IMR-90 (cell line): ENCODE results near the gene NAGS. TPM values are rescaled to one million over a fixed set of nuclear protein-coding genes. Genes with fewer than 3 reads are reported as not detected.

Source experiments
- ATAC-seq: fragments of 200-7000 bp; cut with Tn5 transposase; 2 replicates; pipeline ENCODE4 v1.9.1; 2020; ENCODE audit warnings: low read depth, mild to moderate bottlenecking, moderate library complexity
- BruUV-seq: library from RNA; stranded (reverse); fragments of 400-500 nt; replicated peaks from 2 replicates; lab custom pipeline; 2021; lab: Mats Ljungman, UMichigan
- CTCF ChIA-PET: fragments of 300-600 bp; formaldehyde crosslinking; extraction: SDS; loops from one replicate; lab custom pipeline; 2021; ENCODE audit warnings: antibody characterized with exemption; lab: Yijun Ruan, JAX
- POLR2A ChIA-PET: fragments of 300-600 bp; sonication (Branson Sonifier 250); formaldehyde crosslinking; loops from one replicate; lab custom pipeline; 2022; ENCODE audit warnings: antibody characterized with exemption; ENCODE audit not compliant: unreplicated experiment; lab: Charles Lee
- DNase-seq: peaks from one replicate; pipeline ENCODE4 v3.0.0; 2013
- H2AFZ ChIP-seq: replicated peaks from 2 replicates; pipeline ENCODE3; 2013; ENCODE audit warnings: low read length, mild to moderate bottlenecking; ENCODE audit not compliant: poor library complexity
- H2AK5ac ChIP-seq: 2 replicates; pipeline ENCODE4 v1.6.1; 2013; ENCODE audit warnings: low read depth, low read length, inconsistent platforms
- H2AK9ac ChIP-seq: replicated peaks from 2 replicates; pipeline ENCODE3; 2013; ENCODE audit warnings: mild to moderate bottlenecking, low read depth, low read length, moderate library complexity; ENCODE audit not compliant: poor library complexity
- H2BK120ac ChIP-seq: 2 replicates; pipeline ENCODE4 v1.6.1; 2013; ENCODE audit warnings: low read depth, low read length, inconsistent platforms
- H2BK15ac ChIP-seq: 3 replicates; pipeline ENCODE4 v1.6.1; 2013; ENCODE audit warnings: low read depth, low read length, inconsistent platforms
- H2BK20ac ChIP-seq: 2 replicates; pipeline ENCODE4 v1.6.1; 2013; ENCODE audit warnings: low read depth, mild to moderate bottlenecking, inconsistent platforms, low read length, moderate library complexity
- H2BK5ac ChIP-seq: 2 replicates; pipeline ENCODE4 v1.6.1; 2013; ENCODE audit warnings: mild to moderate bottlenecking, low read depth, low read length, inconsistent platforms; ENCODE audit not compliant: poor library complexity, severe bottlenecking
- H3K14ac ChIP-seq: replicated peaks from 2 replicates; pipeline ENCODE4 v1.6.1; 2013; ENCODE audit warnings: low read depth, low read length, inconsistent platforms
- H3K18ac ChIP-seq: 2 replicates; pipeline ENCODE4 v1.6.1; 2013; ENCODE audit warnings: low read depth, low read length, control low read depth
- H3K23ac ChIP-seq: 2 replicates; pipeline ENCODE4 v1.6.1; 2013; ENCODE audit warnings: low read depth, low read length, inconsistent platforms
- H3K27ac ChIP-seq: 2 replicates; pipeline ENCODE4 v1.5.1; 2013; ENCODE audit warnings: mild to moderate bottlenecking, control low read depth, low read length; ENCODE audit not compliant: insufficient read depth
- H3K27me3 ChIP-seq: 2 replicates; pipeline ENCODE4 v1.6.1; 2013; ENCODE audit warnings: low read length; ENCODE audit not compliant: control insufficient read depth, insufficient read depth
- H3K36me3 ChIP-seq: 2 replicates; pipeline ENCODE4 v1.6.1; 2013; ENCODE audit warnings: low read length, mixed read lengths; ENCODE audit not compliant: control insufficient read depth, insufficient read depth
- H3K4ac ChIP-seq: 2 replicates; pipeline ENCODE4 v1.6.1; 2013; ENCODE audit warnings: low read depth, low read length, inconsistent platforms
- H3K4me1 ChIP-seq: 2 replicates; pipeline ENCODE4 v1.6.1; 2013; ENCODE audit warnings: low read length, mixed read lengths; ENCODE audit not compliant: control insufficient read depth, insufficient read depth
- H3K4me2 ChIP-seq: 2 replicates; pipeline ENCODE4 v1.6.1; 2013; ENCODE audit warnings: low read depth, mild to moderate bottlenecking, control low read depth, low read length, moderate library complexity
- H3K4me3 ChIP-seq: 2 replicates; pipeline ENCODE4 v1.5.1; 2013; ENCODE audit warnings: low read depth, mild to moderate bottlenecking, control low read depth, low read length, moderate library complexity; ENCODE audit not compliant: insufficient read depth
- H3K56ac ChIP-seq: 2 replicates; pipeline ENCODE4 v1.6.1; 2013; ENCODE audit warnings: low read length, inconsistent platforms; ENCODE audit not compliant: insufficient read depth; ENCODE audit errors: extremely low read depth
- H3K79me1 ChIP-seq, 2 experiments: 2 replicates each; pipeline ENCODE4 v1.6.1; 2013; ENCODE audit warnings: low read length in 2 of 2, inconsistent platforms in 1 of 2, low read depth in 1 of 2
- H3K9ac ChIP-seq: 2 replicates; pipeline ENCODE4 v1.6.1; 2013; ENCODE audit warnings: low read depth, low read length, control low read depth
- H3K9me1 ChIP-seq: 2 replicates; pipeline ENCODE4 v1.6.1; 2013; ENCODE audit warnings: low read length, inconsistent platforms; ENCODE audit not compliant: insufficient read depth
- H3K9me3 ChIP-seq: 2 replicates; pipeline ENCODE4 v1.6.1; 2013; ENCODE audit warnings: low read length; ENCODE audit not compliant: control insufficient read depth, insufficient read depth
- H4K20me1 ChIP-seq: 2 replicates; pipeline ENCODE4 v1.6.1; 2013; ENCODE audit warnings: low read length, inconsistent platforms; ENCODE audit not compliant: insufficient read depth
- H4K5ac ChIP-seq: 2 replicates; pipeline ENCODE4 v1.6.1; 2013; ENCODE audit warnings: mild to moderate bottlenecking, low read depth, low read length, control low read depth
- H4K8ac ChIP-seq, 2 experiments: 2 replicates each; pipeline ENCODE4 v1.6.1; 2013; ENCODE audit warnings: low read depth in 2 of 2, low read length in 2 of 2, control low read depth in 1 of 2, inconsistent platforms in 1 of 2
- H4K91ac ChIP-seq: 2 replicates; pipeline ENCODE4 v1.6.1; 2013; ENCODE audit warnings: low read depth, low read length, inconsistent platforms; ENCODE audit not compliant: insufficient read depth
- BHLHE40 ChIP-seq: fragments of 150-350 bp; IDR thresholded peaks from 2 replicates; pipeline ENCODE4 v1.6.1; 2016; ENCODE audit warnings: mild to moderate bottlenecking, low read depth, low read length
- CEBPB ChIP-seq: IDR thresholded peaks from 2 replicates; pipeline ENCODE4 v1.6.1; 2012; ENCODE audit warnings: low read depth, low read length, improper control_type of control experiment
- CHD1 ChIP-seq: IDR thresholded peaks from 2 replicates; pipeline ENCODE4 v1.6.1; 2012; ENCODE audit warnings: low read depth, low read length, improper control_type of control experiment
- FOS ChIP-seq: fragments of 150-350 bp; IDR thresholded peaks from 2 replicates; pipeline ENCODE4 v1.6.1; 2016; ENCODE audit warnings: low read depth, low read length
- MAFK ChIP-seq: IDR thresholded peaks from 2 replicates; pipeline ENCODE4 v1.6.1; 2012; ENCODE audit warnings: low read depth, low read length, improper control_type of control experiment
- MAZ ChIP-seq: IDR thresholded peaks from 2 replicates; pipeline ENCODE4 v1.6.1; 2012; ENCODE audit warnings: low read depth, mild to moderate bottlenecking, low read length, improper control_type of control experiment, moderate library complexity, borderline replicate concordance
- MXI1 ChIP-seq: IDR thresholded peaks from 2 replicates; pipeline ENCODE4 v1.6.1; 2012; ENCODE audit warnings: low read depth, mild to moderate bottlenecking, low read length, moderate library complexity, borderline replicate concordance
- NFE2L2 ChIP-seq: fragments of 150-350 bp; IDR thresholded peaks from 2 replicates; pipeline ENCODE4 v1.6.1; 2016; ENCODE audit warnings: low read depth, mild to moderate bottlenecking, low read length
- POLR2A ChIP-seq: IDR thresholded peaks from 2 replicates; pipeline ENCODE4 v1.6.1; 2012; ENCODE audit warnings: mild to moderate bottlenecking, low read depth, low read length
- RAD21 ChIP-seq: IDR thresholded peaks from 2 replicates; pipeline ENCODE4 v1.6.1; 2012; ENCODE audit warnings: low read length, improper control_type of control experiment
- RCOR1 ChIP-seq: IDR thresholded peaks from 2 replicates; pipeline ENCODE4 v1.6.1; 2012; ENCODE audit warnings: mild to moderate bottlenecking, low read length, improper control_type of control experiment; ENCODE audit not compliant: insufficient replicate concordance
- RFX5 ChIP-seq: IDR thresholded peaks from 2 replicates; pipeline ENCODE4 v1.8.0; 2012; ENCODE audit warnings: low read depth, mild to moderate bottlenecking, low read length, moderate library complexity
- SMC3 ChIP-seq: fragments of 150-350 bp; IDR thresholded peaks from 2 replicates; pipeline ENCODE4 v1.6.1; 2016; ENCODE audit warnings: low read depth, mild to moderate bottlenecking, antibody characterized with exemption, low read length, moderate library complexity
- WGBS, 2 experiments: methylation state at CpG; one replicate each; pipeline versions ENCODE4 v1.1.5 to v1.1.7; 2013; ENCODE audit warnings: missing lambda C conversion rate in 2 of 2; ENCODE audit not compliant: insufficient read length in 1 of 2; ENCODE audit errors: extremely low coverage in 2 of 2; 5-methylcytosine and 5-hydroxymethylcytosine counted together
- dilution Hi-C: fragments of 300-500 bp; cut with HindIII; formaldehyde crosslinking; loops from one replicate; pipeline ENCODE4 v1.14.3; 2018; ENCODE audit warnings: low sequenced_read_pairs; ENCODE audit not compliant: unreplicated experiment
- in situ Hi-C: fragments of 300-500 bp; cut with MboI; formaldehyde crosslinking; loops from 3 replicates; pipeline ENCODE4 v1.14.3; 2019; ENCODE audit warnings: low sequenced_read_pairs, inconsistent platforms, mixed read lengths
- intact Hi-C: fragments of 100-400 bp; cut with micrococcal nuclease; formaldehyde crosslinking; loops from 2 replicates; pipeline ENCODE4 v1.10.0; 2022
- polyA plus RNA-seq, 3 experiments: library from polyadenylated mRNA; depleted of rRNA; stranded (reverse); fragments of >200 nt; gene quantifications; 2 replicates each; pipeline ENCODE4 v1.2.3, GENCODE V29; 2012; ENCODE audit warnings: low replicate concordance in 1 of 3
- total RNA-seq: library from RNA; depleted of rRNA; stranded (reverse); fragments of >200 nt; gene quantifications from 2 replicates; pipeline ENCODE4 v1.2.3, GENCODE V29; 2012
- TF ChIP-seq, protein P1 (sequence below): fragments of 150-350 bp; IDR thresholded peaks from 2 replicates; pipeline ENCODE4 v1.6.1; 2017; ENCODE audit warnings: mild to moderate bottlenecking, antibody characterized with exemption, low read length, low read depth
- TF ChIP-seq, protein P2 (sequence below): fragments of 150-350 bp; IDR thresholded peaks from 2 replicates; pipeline ENCODE4 v1.6.1; 2016; ENCODE audit warnings: low read depth, mild to moderate bottlenecking, low read length, moderate library complexity, borderline replicate concordance

NAGS gene
- total and polyA plus RNA-seq, 2 of the 4 experiments (the other 2 are of a cell fraction): 0.54 to 0.99 TPM

DNA sequence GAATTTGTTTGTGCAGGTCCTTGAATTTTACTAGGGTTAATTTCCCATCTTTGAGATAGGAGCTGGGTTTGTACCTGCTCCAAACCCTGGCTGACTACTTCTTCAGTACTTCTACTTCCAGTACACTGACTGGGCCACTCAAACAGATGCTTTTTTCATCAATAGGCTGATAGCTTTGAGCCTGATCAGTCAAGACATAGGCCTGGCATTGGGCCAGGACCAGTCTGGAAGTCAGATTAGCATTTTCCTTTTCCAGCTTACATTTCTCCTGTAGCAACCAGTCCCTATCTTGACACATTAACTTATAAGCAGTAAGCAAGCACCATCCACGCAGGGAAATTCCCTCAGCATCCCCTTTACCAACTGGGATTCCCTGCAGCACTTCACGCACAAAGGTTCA lies 17.8 kb downstream of the NAGS start:
- Histone ChIP-seq H3K9me1 (peaks cover 9% of the 10 kb centered on the region; the same call in 1 of the 2 replicates), H2BK120ac (no peak overlapping the region), H3K36me3 (peaks cover 17% of the 10 kb centered on the region), H3K4me1 (no peaks in the 10 kb centered on the region), H4K8ac (no peak overlapping the region), H3K23ac (no peak overlapping the region), H2AK5ac (no peak overlapping the region), H4K91ac (no peak overlapping the region), H3K9ac (no peak overlapping the region), H2BK20ac (no peak overlapping the region), H4K20me1 (no peaks in the 10 kb centered on the region; the same call in none of the 2 replicates), H3K18ac (no peak overlapping the region), H3K4ac (no peak overlapping the region), H3K27ac (no peak overlapping the region), H4K5ac (no peak overlapping the region), H3K79me1 (peaks cover 3 to 15% of the 10 kb centered on the region in 2 experiments; a peak in 2 of 4 replicates), H2AFZ (no peak overlapping the region), H3K27me3 (no peaks in the 10 kb centered on the region), H3K4me2 (no peak overlapping the region), H2BK5ac (no peak overlapping the region), H3K9me3 (no peaks in the 10 kb centered on the region), H2BK15ac (no peak overlapping the region), H3K56ac (no peak overlapping the region), H2AK9ac (no peak overlapping the region), H3K4me3 (no peak overlapping the region), H3K14ac (no peak overlapping the region)
- WGBS, 2 experiments: 56% methylated on average over 1 of the region's 2 CpGs; no CpG with 5 or more reads in 1 of the 2 experiments
- no TSS peak for BruUV-seq
- POLR2A ChIA-PET: no interaction called here
- DNase-seq (no peak), ATAC-seq (no peak)
- TF ChIP-seq, protein P1, sequence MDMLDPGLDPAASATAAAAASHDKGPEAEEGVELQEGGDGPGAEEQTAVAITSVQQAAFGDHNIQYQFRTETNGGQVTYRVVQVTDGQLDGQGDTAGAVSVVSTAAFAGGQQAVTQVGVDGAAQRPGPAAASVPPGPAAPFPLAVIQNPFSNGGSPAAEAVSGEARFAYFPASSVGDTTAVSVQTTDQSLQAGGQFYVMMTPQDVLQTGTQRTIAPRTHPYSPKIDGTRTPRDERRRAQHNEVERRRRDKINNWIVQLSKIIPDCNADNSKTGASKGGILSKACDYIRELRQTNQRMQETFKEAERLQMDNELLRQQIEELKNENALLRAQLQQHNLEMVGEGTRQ: no peak
- TF ChIP-seq POLR2A (no peak), BHLHE40 (no peak), MAFK (no peak), CEBPB (no peak), NFE2L2 (no peak), RCOR1 (no peak), CHD1 (no peak), FOS (no peak), MAZ (no peak), RAD21 (no peak), MXI1 (no peak), RFX5 (no peak), SMC3 (no peak)
- TF ChIP-seq, protein P2, sequence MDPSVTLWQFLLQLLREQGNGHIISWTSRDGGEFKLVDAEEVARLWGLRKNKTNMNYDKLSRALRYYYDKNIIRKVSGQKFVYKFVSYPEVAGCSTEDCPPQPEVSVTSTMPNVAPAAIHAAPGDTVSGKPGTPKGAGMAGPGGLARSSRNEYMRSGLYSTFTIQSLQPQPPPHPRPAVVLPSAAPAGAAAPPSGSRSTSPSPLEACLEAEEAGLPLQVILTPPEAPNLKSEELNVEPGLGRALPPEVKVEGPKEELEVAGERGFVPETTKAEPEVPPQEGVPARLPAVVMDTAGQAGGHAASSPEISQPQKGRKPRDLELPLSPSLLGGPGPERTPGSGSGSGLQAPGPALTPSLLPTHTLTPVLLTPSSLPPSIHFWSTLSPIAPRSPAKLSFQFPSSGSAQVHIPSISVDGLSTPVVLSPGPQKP: no peak
- CTCF ChIA-PET: no interaction called here
- dilution Hi-C loops (no loop called here), in situ Hi-C loops (no loop called here), intact Hi-C loops (no loop called here)
